ENCODE measurements around the gene TOP3B.

DNA sequence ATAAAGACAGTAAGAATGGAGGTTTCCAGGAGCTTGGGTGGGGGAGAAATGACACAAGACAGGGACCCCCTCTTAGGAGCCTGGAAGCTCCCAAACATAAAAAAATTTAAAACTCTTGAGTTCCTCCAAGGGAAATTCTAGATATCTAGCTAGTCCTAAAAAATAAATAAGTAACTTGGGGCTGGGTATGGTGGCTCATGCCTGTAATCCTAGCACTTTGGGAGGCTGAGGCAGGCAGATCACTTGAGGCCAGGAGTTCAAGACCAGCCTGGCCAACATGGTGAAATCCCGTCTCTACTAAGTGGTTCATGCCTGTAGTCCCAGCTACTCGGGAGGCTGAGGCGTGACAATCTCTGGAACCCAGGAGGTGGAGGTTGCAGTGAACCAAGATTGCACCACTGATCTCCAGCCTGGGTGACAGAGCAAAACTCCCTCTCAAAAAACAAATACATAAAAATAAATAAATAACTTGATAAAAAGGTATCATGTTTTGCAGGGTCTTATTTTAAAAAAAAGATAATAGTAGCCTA, 20.0 kb upstream of the TOP3B start:
- TF ChIP-seq, protein P1, sequence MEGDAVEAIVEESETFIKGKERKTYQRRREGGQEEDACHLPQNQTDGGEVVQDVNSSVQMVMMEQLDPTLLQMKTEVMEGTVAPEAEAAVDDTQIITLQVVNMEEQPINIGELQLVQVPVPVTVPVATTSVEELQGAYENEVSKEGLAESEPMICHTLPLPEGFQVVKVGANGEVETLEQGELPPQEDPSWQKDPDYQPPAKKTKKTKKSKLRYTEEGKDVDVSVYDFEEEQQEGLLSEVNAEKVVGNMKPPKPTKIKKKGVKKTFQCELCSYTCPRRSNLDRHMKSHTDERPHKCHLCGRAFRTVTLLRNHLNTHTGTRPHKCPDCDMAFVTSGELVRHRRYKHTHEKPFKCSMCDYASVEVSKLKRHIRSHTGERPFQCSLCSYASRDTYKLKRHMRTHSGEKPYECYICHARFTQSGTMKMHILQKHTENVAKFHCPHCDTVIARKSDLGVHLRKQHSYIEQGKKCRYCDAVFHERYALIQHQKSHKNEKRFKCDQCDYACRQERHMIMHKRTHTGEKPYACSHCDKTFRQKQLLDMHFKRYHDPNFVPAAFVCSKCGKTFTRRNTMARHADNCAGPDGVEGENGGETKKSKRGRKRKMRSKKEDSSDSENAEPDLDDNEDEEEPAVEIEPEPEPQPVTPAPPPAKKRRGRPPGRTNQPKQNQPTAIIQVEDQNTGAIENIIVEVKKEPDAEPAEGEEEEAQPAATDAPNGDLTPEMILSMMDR (conservative IDR thresholded peaks at IDR 0.05 in 1 of 2, IDR thresholded peaks at IDR 0.05 in 1 of 2; ENCODE audit: low read depth in 1 of 2, low read length in 2 of 2), result no peak
- TF ChIP-seq EZH2 (IDR thresholded peaks at IDR 0.05; ENCODE audit: low read length, missing control alignments), result no peak

Measured in fibroblast of lung (primary cell).